ENCODE results near the gene CYB5B. TPM values are rescaled to one million over a fixed set of nuclear protein-coding genes. Genes with fewer than 3 reads are reported as not detected.

CYB5B gene
- total RNA-seq, result 91.3 and 107 TPM in 2 replicates

- DNase-seq (ENCODE audit: low read depth), result peak; percentile 100
Observed at GRCh38 chr16:69424053-69424934, at the start of gene CYB5B. Gene CYB5B (plus strand): TSS chr16:69424619. CDS start chr16:69424684, 65 bp downstream.

GRCh38 chr16:69376393-69377059, 47.9 kb upstream of the CYB5B start:
- DNase-seq (ENCODE audit: low read depth), result no peak

- DNase-seq (ENCODE audit: low read depth), result no peak
Observed at GRCh38 chr16:69378036-69378435, 46.4 kb upstream of the CYB5B start.

GRCh38 chr16:69378760-69379159, 45.7 kb upstream of the CYB5B start:
- DNase-seq (ENCODE audit: low read depth), result no peak

- no peak for DNase-seq (ENCODE audit: low read depth)
Observed at GRCh38 chr16:69381231-69381630, 43.2 kb upstream of the CYB5B start.

- DNase-seq (ENCODE audit: low read depth), result no peak
Observed at GRCh38 chr16:69382421-69382820, 42.0 kb upstream of the CYB5B start.

GRCh38 chr16:69384974-69385373, 39.4 kb upstream of the CYB5B start:
- no peak for DNase-seq (ENCODE audit: low read depth)

- no peak for DNase-seq (ENCODE audit: low read depth)
Observed at GRCh38 chr16:69386596-69386995, 37.8 kb upstream of the CYB5B start.

GRCh38 chr16:69393898-69394849, 30.2 kb upstream of the CYB5B start:
- no peak for DNase-seq (ENCODE audit: low read depth)

GRCh38 chr16:69395859-69396186, 28.6 kb upstream of the CYB5B start:
- no peak for DNase-seq (ENCODE audit: low read depth)

- peak; percentile 100 for DNase-seq (ENCODE audit: low read depth)
Observed at GRCh38 chr16:69396187-69397061, 28.0 kb upstream of the CYB5B start.

- peak; percentile 95 for DNase-seq (ENCODE audit: low read depth)
Observed at GRCh38 chr16:69397821-69398521, 26.4 kb upstream of the CYB5B start.

- DNase-seq (ENCODE audit: low read depth), result no peak
Observed at GRCh38 chr16:69399361-69399760, 25.1 kb upstream of the CYB5B start.

GRCh38 chr16:69402439-69402838, 22.0 kb upstream of the CYB5B start:
- DNase-seq (ENCODE audit: low read depth), result no peak

GRCh38 chr16:69404275-69404805, 20.1 kb upstream of the CYB5B start:
- peak; percentile 85 for DNase-seq (ENCODE audit: low read depth)

GRCh38 chr16:69405326-69405725, 19.1 kb upstream of the CYB5B start:
- DNase-seq (ENCODE audit: low read depth), result no peak

GRCh38 chr16:69405757-69406156, 18.7 kb upstream of the CYB5B start:
- no peak for DNase-seq (ENCODE audit: low read depth)

GRCh38 chr16:69406780-69407331, 17.6 kb upstream of the CYB5B start:
- DNase-seq (ENCODE audit: low read depth), result no peak

- DNase-seq (ENCODE audit: low read depth), result no peak
Observed at GRCh38 chr16:69407702-69408323, 16.6 kb upstream of the CYB5B start.

Data from renal cortical epithelial cell (primary cell).